ENCODE measurements around the gene WFIKKN2. TPM values are rescaled to one million over a fixed set of nuclear protein-coding genes. Genes with fewer than 3 reads are reported as not detected.

The WFIKKN2 gene
- total and polyA plus RNA-seq, 2 of the 4 experiments (the other 2 are of a cell fraction): 0.02 TPM; not detected in 1

DNA sequence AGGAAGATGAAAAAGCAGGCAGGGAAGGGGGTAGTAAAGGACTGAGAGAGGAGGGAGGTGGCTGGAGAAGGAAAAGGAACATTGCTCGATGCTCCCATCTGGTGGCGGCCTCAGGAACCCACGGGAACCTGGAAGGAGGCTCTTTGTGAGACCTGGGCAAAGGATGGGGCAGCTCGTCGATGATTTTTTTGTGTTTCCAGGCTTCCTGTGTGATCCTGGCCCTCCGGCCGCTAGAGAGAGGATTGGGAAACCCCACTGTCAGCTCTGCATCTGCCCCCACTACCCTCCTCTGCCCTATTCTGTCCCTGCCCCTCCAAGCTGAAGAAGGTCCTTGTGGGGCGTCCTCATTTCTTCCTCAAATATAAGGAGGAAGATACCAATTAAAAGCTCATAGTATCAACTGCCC is 6.6 kb downstream of the WFIKKN2 start:
- H2AK9ac ChIP-seq (replicated peaks; ENCODE audit: low read depth, low read length, poor library complexity): peak overlapping the region; percentile 81
- H3K4me2 ChIP-seq (ENCODE audit: low read depth, low read length): no peak overlapping the region
- DNase-seq (peak; percentile 58), ATAC-seq (ENCODE audit: low read depth) (peak; percentile 85)
- H4K91ac ChIP-seq (ENCODE audit: insufficient read depth, low read depth, low read length): no peak overlapping the region
- H3K14ac ChIP-seq (replicated peaks; ENCODE audit: low read depth, low read length): no peak overlapping the region
- H3K18ac ChIP-seq (ENCODE audit: low read depth, low read length): no peak overlapping the region
- ChIA-PET CTCF (interaction anchor here (0.6 to 1.4 kb wide), 5 partner anchors 10 to 63 kb away, joined by 3 to 8 read pairs (median 4); no protein-coding TSS in a partner anchor), POLR2A (ENCODE audit: unreplicated experiment) (no interaction called here)
- no peak overlapping the region for H3K9ac ChIP-seq (ENCODE audit: low read depth, low read length)
- no peaks in the 10 kb centered on the region for H3K36me3 ChIP-seq (ENCODE audit: control insufficient read depth, insufficient read depth, low read length)
- H3K56ac ChIP-seq (ENCODE audit: extremely low read depth, insufficient read depth, low read length): no peak overlapping the region
- H2BK20ac ChIP-seq (ENCODE audit: low read depth, low read length): no peak overlapping the region
- intact Hi-C loops (cut with micrococcal nuclease) (loop anchor here (1.0 to 5.0 kb wide), 3 partner anchors 59 to 360 kb away; partner anchors contain the start of gene SPATA20), in situ Hi-C loops (cut with MboI; ENCODE audit: low sequenced_read_pairs) (loop anchor here (5.0 kb wide), 2 partner anchors 55 to 295 kb away; partner anchors contain the start of gene SPATA20), dilution Hi-C loops (cut with HindIII; ENCODE audit: low sequenced_read_pairs, unreplicated experiment) (no loop called here)
- H3K4me3 ChIP-seq (ENCODE audit: insufficient read depth, low read depth, low read length): no peak overlapping the region
- no peak overlapping the region for H3K4ac ChIP-seq (ENCODE audit: low read depth, low read length)
- no peak overlapping the region for H2BK5ac ChIP-seq (ENCODE audit: low read depth, low read length, poor library complexity, severe bottlenecking)
- H3K27ac ChIP-seq (ENCODE audit: insufficient read depth, low read length): no peak overlapping the region
- no peak overlapping the region for H3K23ac ChIP-seq (ENCODE audit: low read depth, low read length)
- no peak overlapping the region for H4K5ac ChIP-seq (ENCODE audit: low read depth, low read length)
- no peaks in the 10 kb centered on the region for H3K9me3 ChIP-seq (ENCODE audit: control insufficient read depth, insufficient read depth, low read length)
- no TSS peak for BruUV-seq (replicated peaks)
- WGBS, 2 experiments (ENCODE audit: extremely low coverage in 2 of 2, insufficient read length in 1 of 2): 0% methylated on average over 2 of the region's 8 CpGs; no CpG with 5 or more reads in 1 of the 2 experiments
- H3K9me1 ChIP-seq (ENCODE audit: insufficient read depth, low read length): no peaks in the 10 kb centered on the region
- TF ChIP-seq RFX5 (IDR thresholded peaks at IDR 0.05; ENCODE audit: low read depth, low read length): no peak
- TF ChIP-seq SMC3 (IDR thresholded peaks at IDR 0.05; ENCODE audit: low read depth, low read length): peak; percentile 96
- TF ChIP-seq NFE2L2 (IDR thresholded peaks at IDR 0.05; ENCODE audit: low read depth, low read length): no peak
- TF ChIP-seq BHLHE40 (IDR thresholded peaks at IDR 0.05; ENCODE audit: low read depth, low read length): no peak
- TF ChIP-seq RAD21 (IDR thresholded peaks at IDR 0.05; ENCODE audit: low read length): peak; percentile 84
- TF ChIP-seq CTCF (conservative IDR thresholded peaks at IDR 0.05; ENCODE audit: low read depth, low read length): peak; percentile 88
- no peak for TF ChIP-seq CHD1 (IDR thresholded peaks at IDR 0.05; ENCODE audit: low read depth, low read length)
- TF ChIP-seq MXI1 (IDR thresholded peaks at IDR 0.05; ENCODE audit: borderline replicate concordance, low read depth, low read length): no peak
- no peak for TF ChIP-seq MAFK (IDR thresholded peaks at IDR 0.05; ENCODE audit: low read depth, low read length)
- TF ChIP-seq POLR2A (IDR thresholded peaks at IDR 0.05; ENCODE audit: low read depth, low read length): no peak
- TF ChIP-seq MAZ (IDR thresholded peaks at IDR 0.05; ENCODE audit: borderline replicate concordance, low read depth, low read length): peak; percentile 60; the same call in 1 of the 2 replicates
- TF ChIP-seq CEBPB (IDR thresholded peaks at IDR 0.05; ENCODE audit: low read depth, low read length): no peak
- no peak for TF ChIP-seq FOS (IDR thresholded peaks at IDR 0.05; ENCODE audit: low read depth, low read length)
- TF ChIP-seq, protein P1, sequence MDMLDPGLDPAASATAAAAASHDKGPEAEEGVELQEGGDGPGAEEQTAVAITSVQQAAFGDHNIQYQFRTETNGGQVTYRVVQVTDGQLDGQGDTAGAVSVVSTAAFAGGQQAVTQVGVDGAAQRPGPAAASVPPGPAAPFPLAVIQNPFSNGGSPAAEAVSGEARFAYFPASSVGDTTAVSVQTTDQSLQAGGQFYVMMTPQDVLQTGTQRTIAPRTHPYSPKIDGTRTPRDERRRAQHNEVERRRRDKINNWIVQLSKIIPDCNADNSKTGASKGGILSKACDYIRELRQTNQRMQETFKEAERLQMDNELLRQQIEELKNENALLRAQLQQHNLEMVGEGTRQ (IDR thresholded peaks at IDR 0.05; ENCODE audit: low read depth, low read length): no peak
- peak overlapping the region; percentile 87 for H2AFZ ChIP-seq (replicated peaks; ENCODE audit: low read length, poor library complexity)
- no peaks in the 10 kb centered on the region for H3K79me1 ChIP-seq (ENCODE audit: low read depth in 1 of 2, low read length in 2 of 2)
- H2BK120ac ChIP-seq (ENCODE audit: low read depth, low read length): no peak overlapping the region; the same call in 1 of the 2 replicates
- H4K20me1 ChIP-seq (ENCODE audit: insufficient read depth, low read length): no peaks in the 10 kb centered on the region
- no peak overlapping the region for H2BK15ac ChIP-seq (ENCODE audit: low read depth, low read length)
- H3K27me3 ChIP-seq (ENCODE audit: control insufficient read depth, insufficient read depth, low read length): peaks cover 3% of the 10 kb centered on the region; the same call in 1 of the 2 replicates
- H4K8ac ChIP-seq (ENCODE audit: low read depth in 2 of 2, low read length in 2 of 2): no peak overlapping the region
- no peak overlapping the region for H2AK5ac ChIP-seq (ENCODE audit: low read depth, low read length)
- H3K4me1 ChIP-seq (ENCODE audit: control insufficient read depth, insufficient read depth, low read length): peaks cover 6% of the 10 kb centered on the region; the same call in 1 of the 2 replicates

Data from IMR-90 (cell line).